ENCODE data around the gene THSD4. TPM values are rescaled to one million over a fixed set of nuclear protein-coding genes. Genes with fewer than 3 reads are reported as not detected.

THSD4 gene
- total and polyA plus RNA-seq, 2 of the 4 experiments (the other 2 are of a cell fraction) = 25.5 to 31.1 TPM

DNA sequence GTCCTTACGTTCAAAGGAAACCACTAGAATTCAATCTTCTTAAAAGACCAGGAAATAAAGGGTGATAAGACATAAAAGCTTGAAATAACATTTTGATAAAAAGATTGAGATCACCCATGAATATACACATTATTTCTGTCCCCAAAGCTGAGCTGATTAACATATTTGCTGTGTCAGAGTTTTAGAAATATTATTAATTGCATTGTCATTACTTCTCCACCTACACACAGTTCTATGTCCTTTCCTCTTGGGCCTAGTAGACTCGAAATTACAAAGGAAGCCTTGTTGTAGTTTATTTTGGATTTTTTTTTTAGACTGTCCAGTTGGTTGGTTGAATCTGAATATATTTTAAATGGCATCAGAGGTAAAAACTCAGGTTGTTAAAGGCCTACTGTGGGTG, 614.0 kb downstream of the THSD4 start:
- dilution Hi-C loops (cut with HindIII; ENCODE audit: low sequenced_read_pairs, unreplicated experiment) = no loop called here
- Histone ChIP-seq H3K14ac (replicated peaks; ENCODE audit: low read depth, low read length) (no peak overlapping the region), H3K4me2 (ENCODE audit: low read depth, low read length) (no peak overlapping the region), H3K27ac (ENCODE audit: insufficient read depth, low read length) (no peak overlapping the region), H3K4me3 (ENCODE audit: insufficient read depth, low read depth, low read length) (no peak overlapping the region), H3K4ac (ENCODE audit: low read depth, low read length) (no peak overlapping the region), H4K5ac (ENCODE audit: low read depth, low read length) (no peak overlapping the region), H3K18ac (ENCODE audit: low read depth, low read length) (no peak overlapping the region), H4K20me1 (ENCODE audit: insufficient read depth, low read length) (0 out of 2 replicates have a peak, but pooled peaks cover 3% of the 10 kb centered on the region), H3K56ac (ENCODE audit: extremely low read depth, insufficient read depth, low read length) (no peak overlapping the region), H2BK15ac (ENCODE audit: low read depth, low read length) (no peak overlapping the region), H2BK20ac (ENCODE audit: low read depth, low read length) (no peak overlapping the region), H3K9ac (ENCODE audit: low read depth, low read length) (no peak overlapping the region), H2BK120ac (ENCODE audit: low read depth, low read length) (no peak overlapping the region), H2AK5ac (ENCODE audit: low read depth, low read length) (no peak overlapping the region), H2BK5ac (ENCODE audit: low read depth, low read length, poor library complexity, severe bottlenecking) (no peak overlapping the region), H4K8ac (ENCODE audit: low read depth in 2 of 2, low read length in 2 of 2) (no peak overlapping the region), H3K27me3 (ENCODE audit: control insufficient read depth, insufficient read depth, low read length) (no peaks in the 10 kb centered on the region), H3K79me1 (ENCODE audit: low read depth in 1 of 2, low read length in 2 of 2) (no peaks in the 10 kb centered on the region), H2AK9ac (replicated peaks; ENCODE audit: low read depth, low read length, poor library complexity) (no peak overlapping the region), H3K9me1 (ENCODE audit: insufficient read depth, low read length) (peaks cover 5% of the 10 kb centered on the region; the same call in 1 of the 2 replicates), H3K36me3 (ENCODE audit: control insufficient read depth, insufficient read depth, low read length) (peaks cover 8% of the 10 kb centered on the region; the same call in 1 of the 2 replicates), H3K23ac (ENCODE audit: low read depth, low read length) (no peak overlapping the region), H4K91ac (ENCODE audit: insufficient read depth, low read depth, low read length) (no peak overlapping the region), H3K9me3 (ENCODE audit: control insufficient read depth, insufficient read depth, low read length) (no peaks in the 10 kb centered on the region), H3K4me1 (ENCODE audit: control insufficient read depth, insufficient read depth, low read length) (peaks cover 5% of the 10 kb centered on the region), H2AFZ (replicated peaks; ENCODE audit: low read length, poor library complexity) (no peak overlapping the region)
- intact Hi-C loops (cut with micrococcal nuclease) = no loop called here
- ChIA-PET CTCF (interaction anchor here (0.7 kb wide), 1 partner anchor 428 kb away, joined by 4 read pairs; no protein-coding TSS in a partner anchor), POLR2A (ENCODE audit: unreplicated experiment) (no interaction called here)
- WGBS, 2 experiments (ENCODE audit: extremely low coverage in 2 of 2, insufficient read length in 1 of 2) = no CpG with 5 or more reads among the region's 2 CpGs
- TF ChIP-seq MAFK (IDR thresholded peaks at IDR 0.05; ENCODE audit: low read depth, low read length) (peak; percentile 48; the same call in 1 of the 2 replicates), BHLHE40 (IDR thresholded peaks at IDR 0.05; ENCODE audit: low read depth, low read length) (no peak)
- DNase-seq (no peak), ATAC-seq (ENCODE audit: low read depth) (no peak)
- in situ Hi-C loops (cut with MboI; ENCODE audit: low sequenced_read_pairs) = no loop called here
- no TSS peak for BruUV-seq (replicated peaks)

Data from IMR-90 (cell line).